Activated CD4-positive, alpha-beta T cell treated with anti-CD3 and anti-CD28 coated beads for 36 hours (primary cell): ENCODE results near the gene TGFBR1. TPM values are rescaled to one million over a fixed set of nuclear protein-coding genes. Genes with fewer than 3 reads are reported as not detected.

Source experiments
- ATAC-seq: fragments of 200-7000 bp; cut with Tn5 transposase; one replicate; pipeline ENCODE4 v1.10.0; 2021; ENCODE audit warnings: mild to moderate bottlenecking, moderate library complexity
- CTCF ChIA-PET: fragments of 350-600 bp; sonication (Branson Sonifier 250); formaldehyde crosslinking; loops from one replicate; lab custom pipeline; 2021; ENCODE audit warnings: antibody characterized with exemption; lab: Charles Lee
- POLR2A ChIA-PET: fragments of 350-600 bp; sonication (Branson Sonifier 250); formaldehyde crosslinking; loops from one replicate; lab custom pipeline; 2021; ENCODE audit warnings: antibody characterized with exemption, inconsistent platforms; lab: Charles Lee
- DNase-seq: peaks from one replicate; pipeline ENCODE4 v3.0.0-alpha.2; 2020
- H3K27ac Mint-ChIP-seq: one replicate; pipeline ENCODE4 v1.8.0; 2021; ENCODE audit warnings: mixed read lengths
- H3K27me3 Mint-ChIP-seq: one replicate; pipeline ENCODE4 v1.8.0; 2021; ENCODE audit warnings: mixed read lengths
- H3K36me3 Mint-ChIP-seq: one replicate; pipeline ENCODE4 v1.8.0; 2021; ENCODE audit warnings: low read depth, mixed read lengths
- H3K4me1 Mint-ChIP-seq: one replicate; pipeline ENCODE4 v1.8.0; 2021; ENCODE audit warnings: mixed read lengths
- H3K4me3 Mint-ChIP-seq: one replicate; pipeline ENCODE4 v1.8.0; 2021; ENCODE audit warnings: mild to moderate bottlenecking, moderate library complexity, mixed read lengths
- H3K9me3 Mint-ChIP-seq: one replicate; pipeline ENCODE4 v1.8.0; 2021; ENCODE audit warnings: low read depth, mixed read lengths
- intact Hi-C, 2 experiments: fragments of 100-400 bp; cut with DNase I in 1 of 2; cut with micrococcal nuclease in 1 of 2; formaldehyde crosslinking; loops; one replicate each; pipeline versions ENCODE4 v1.14.2 to v1.15.1; 2022 to 2024; cut with DNase I, micrococcal nuclease
- total RNA-seq, 2 experiments: library from RNA; stranded (reverse); gene quantifications; one replicate each; pipeline ENCODE4 v1.2.3, GENCODE V29; 2021

The TGFBR1 gene
- total RNA-seq, 2 experiments from 2014 or later: 18.6 to 19.3 TPM

GRCh38 chr9:99180662-99181061 is 75.7 kb downstream of the TGFBR1 start:
- DNase-seq (no peak), ATAC-seq (peak; percentile 9)
- H3K27ac Mint-ChIP-seq: peak overlapping the region; percentile 77
- H3K36me3 Mint-ChIP-seq: no peaks in the 10 kb centered on the region
- no peak overlapping the region for H3K4me3 Mint-ChIP-seq
- intact Hi-C loops: loop anchor here (1.0 to 10.0 kb wide), 6 partner anchors 17 to 1417 kb away; partner anchors contain the start of gene NR4A3 (in 1 of the 2)
- peaks cover 48% of the 10 kb centered on the region for H3K4me1 Mint-ChIP-seq
- no peaks in the 10 kb centered on the region for H3K27me3 Mint-ChIP-seq
- ChIA-PET POLR2A (no interaction called here), CTCF (interaction anchor here (0.6 to 0.8 kb wide), 4 partner anchors 16 to 1195 kb away, joined by 3 read pairs; no protein-coding TSS in a partner anchor)
- H3K9me3 Mint-ChIP-seq: no peaks in the 10 kb centered on the region

GRCh38 chr9:99181206-99181605 is 76.3 kb downstream of the TGFBR1 start:
- DNase-seq (no peak), ATAC-seq (no peak)
- Mint-ChIP-seq H3K4me1 (peaks cover 48% of the 10 kb centered on the region), H3K4me3 (no peak overlapping the region), H3K27ac (peak overlapping the region; percentile 77), H3K36me3 (no peaks in the 10 kb centered on the region), H3K9me3 (no peaks in the 10 kb centered on the region), H3K27me3 (no peaks in the 10 kb centered on the region)
- intact Hi-C loops: loop anchor here (5.0 to 10.0 kb wide), 5 partner anchors 71 to 1416 kb away; partner anchors contain the start of gene NR4A3 (in 1 of the 2)
- CTCF ChIA-PET: interaction anchor here (1.2 to 4.4 kb wide), 4 partner anchors 8 to 51 kb away, joined by 4 to 22 read pairs (median 8); no protein-coding TSS in a partner anchor
- POLR2A ChIA-PET: no interaction called here

GRCh38 chr9:99181621-99182020 is 76.7 kb downstream of the TGFBR1 start:
- intact Hi-C loops: loop anchor here (5.0 to 10.0 kb wide), 5 partner anchors 71 to 1416 kb away; partner anchors contain the start of gene NR4A3 (in 1 of the 2)
- Mint-ChIP-seq H3K4me3 (no peak overlapping the region), H3K36me3 (no peaks in the 10 kb centered on the region), H3K27ac (peak overlapping the region; percentile 77), H3K9me3 (no peaks in the 10 kb centered on the region), H3K4me1 (peaks cover 48% of the 10 kb centered on the region), H3K27me3 (no peaks in the 10 kb centered on the region)
- POLR2A ChIA-PET: no interaction called here
- CTCF ChIA-PET: interaction anchor here (0.7 to 4.4 kb wide), 7 partner anchors 8 to 1143 kb away, joined by 3 to 22 read pairs (median 4); no protein-coding TSS in a partner anchor
- DNase-seq: peak; percentile 36
- peak; percentile 20 for ATAC-seq

DNA sequence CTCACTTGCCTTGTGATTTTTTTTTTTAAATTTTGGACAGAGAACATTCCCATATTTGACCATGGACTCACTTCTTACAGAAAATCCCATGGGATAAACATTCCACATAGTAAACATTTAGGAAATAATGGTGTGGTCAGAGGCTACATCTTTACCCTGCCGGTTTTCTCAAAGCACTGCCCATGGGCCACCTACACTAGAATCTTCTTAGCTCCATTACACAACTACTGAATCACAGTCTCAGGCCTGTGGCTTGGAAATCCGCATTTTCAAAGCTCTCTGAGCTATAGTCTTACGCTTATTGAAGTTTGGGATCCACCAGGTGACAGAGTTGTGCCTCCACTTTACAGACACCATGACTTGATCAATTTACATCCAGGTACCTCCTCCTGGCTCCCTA is 77.4 kb downstream of the TGFBR1 start:
- no peaks in the 10 kb centered on the region for H3K27me3 Mint-ChIP-seq
- CTCF ChIA-PET: interaction anchor here (0.6 to 4.4 kb wide), 12 partner anchors 9 to 1143 kb away, joined by 3 to 22 read pairs (median 4); no protein-coding TSS in a partner anchor
- no peak overlapping the region for H3K4me3 Mint-ChIP-seq
- POLR2A ChIA-PET: no interaction called here
- H3K4me1 Mint-ChIP-seq: peaks cover 49% of the 10 kb centered on the region
- no peak overlapping the region for H3K27ac Mint-ChIP-seq
- ATAC-seq: no peak
- H3K9me3 Mint-ChIP-seq: no peaks in the 10 kb centered on the region
- no peaks in the 10 kb centered on the region for H3K36me3 Mint-ChIP-seq
- no peak for DNase-seq
- intact Hi-C loops: loop anchor here (5.0 to 10.0 kb wide), 5 partner anchors 70 to 1415 kb away; partner anchors contain the start of gene NR4A3 (in 1 of the 2)

GRCh38 chr9:99183616-99184015 is 78.7 kb downstream of the TGFBR1 start:
- ATAC-seq (no peak), DNase-seq (no peak)
- no peaks in the 10 kb centered on the region for H3K36me3 Mint-ChIP-seq
- H3K27ac Mint-ChIP-seq: no peak overlapping the region
- peaks cover 5% of the 10 kb centered on the region for H3K27me3 Mint-ChIP-seq
- POLR2A ChIA-PET: no interaction called here
- CTCF ChIA-PET: interaction anchor here (0.7 to 4.4 kb wide), 9 partner anchors 10 to 1412 kb away, joined by 3 to 22 read pairs (median 3); partner anchors contain the start of gene ALG2
- intact Hi-C loops: loop anchor here (1.0 to 10.0 kb wide), 13 partner anchors 21 to 1414 kb away; partner anchors contain the start of genes NR4A3 (in 2 of the 2) and SEC61B (in 2 of the 2)
- H3K4me3 Mint-ChIP-seq: no peak overlapping the region
- H3K9me3 Mint-ChIP-seq: no peaks in the 10 kb centered on the region
- H3K4me1 Mint-ChIP-seq: peaks cover 49% of the 10 kb centered on the region

- Mint-ChIP-seq H3K9me3 (no peaks in the 10 kb centered on the region), H3K27me3 (peaks cover 6% of the 10 kb centered on the region), H3K27ac (peak overlapping the region; percentile 23), H3K4me3 (no peak overlapping the region), H3K4me1 (peaks cover 48% of the 10 kb centered on the region), H3K36me3 (no peaks in the 10 kb centered on the region)
- CTCF ChIA-PET: interaction anchor here (0.6 to 4.4 kb wide), 25 partner anchors 8 to 672 kb away, joined by 3 to 22 read pairs (median 3); partner anchors contain the start of gene ALG2
- intact Hi-C loops: loop anchor here (1.0 to 10.0 kb wide), 13 partner anchors 21 to 1413 kb away; partner anchors contain the start of genes NR4A3 (in 2 of the 2) and SEC61B (in 2 of the 2)
- DNase-seq (no peak), ATAC-seq (peak; percentile 3)
- POLR2A ChIA-PET: no interaction called here
Measured at GRCh38 chr9:99184110-99184474, 79.2 kb downstream of the TGFBR1 start.

GRCh38 chr9:99184475-99185347 is 79.8 kb downstream of the TGFBR1 start:
- Mint-ChIP-seq H3K4me3 (no peak overlapping the region), H3K4me1 (peaks cover 42% of the 10 kb centered on the region)
- ATAC-seq: peak; percentile 89

DNA sequence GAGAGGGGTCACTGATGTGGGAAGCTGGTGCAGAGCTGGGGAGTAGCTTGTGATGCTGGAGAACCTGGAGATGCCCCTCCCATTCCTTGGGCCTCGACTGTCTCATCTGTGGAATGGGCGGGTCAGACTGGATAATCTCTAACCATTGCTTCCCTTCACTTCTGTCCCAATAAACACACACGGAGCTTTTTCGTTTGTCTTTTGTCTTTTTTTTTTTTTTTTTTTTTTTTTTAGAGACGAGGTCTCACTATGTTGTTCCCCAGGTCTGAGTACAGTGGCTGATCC is 80.4 kb downstream of the TGFBR1 start:
- no peaks in the 10 kb centered on the region for H3K9me3 Mint-ChIP-seq

More at GRCh38 chr9:99184475-99185347, 79.8 kb downstream of the TGFBR1 start:
- Mint-ChIP-seq H3K36me3 (no peaks in the 10 kb centered on the region), H3K27ac (peak overlapping the region; percentile 33), H3K27me3 (peaks cover 6% of the 10 kb centered on the region), H3K9me3 (no peaks in the 10 kb centered on the region)
- ChIA-PET CTCF (interaction anchor here (0.5 to 4.4 kb wide), 42 partner anchors 8 to 1165 kb away, joined by 3 to 22 read pairs (median 3); partner anchors contain the start of gene ALG2), POLR2A (no interaction called here)
- peak; percentile 88 for DNase-seq
- intact Hi-C loops: loop anchor here (1.0 to 10.0 kb wide), 13 partner anchors 22 to 1413 kb away; partner anchors contain the start of genes NR4A3 (in 2 of the 2) and SEC61B (in 2 of the 2)

DNA sequence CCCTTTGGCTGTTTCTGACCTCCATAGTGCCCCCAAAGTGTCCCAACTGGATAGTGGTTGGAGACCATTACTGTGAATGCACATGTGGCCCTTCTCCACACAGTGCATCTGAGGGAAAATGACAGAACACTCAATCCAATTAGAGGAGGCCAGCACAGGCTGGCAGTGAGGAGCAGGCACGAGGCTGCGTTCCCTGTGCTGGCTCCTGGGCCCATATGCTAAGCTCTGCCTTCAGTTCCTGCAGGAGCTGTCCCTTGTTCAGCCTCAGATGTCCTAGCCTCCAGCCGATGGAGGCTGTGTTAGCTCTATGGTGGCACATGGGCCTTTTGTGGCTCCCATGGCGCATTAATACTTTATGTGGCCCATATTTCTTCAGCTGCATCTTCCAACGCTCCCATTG is 81.0 kb downstream of the TGFBR1 start:
- H3K9me3 Mint-ChIP-seq: no peaks in the 10 kb centered on the region
- POLR2A ChIA-PET: no interaction called here
- H3K27me3 Mint-ChIP-seq: peaks cover 7% of the 10 kb centered on the region
- peaks cover 32% of the 10 kb centered on the region for H3K4me1 Mint-ChIP-seq
- intact Hi-C loops: loop anchor here in 1 of 2 experiments (2.0 to 10.0 kb wide), 5 partner anchors 23 to 1249 kb away; no protein-coding TSS in a partner anchor
- DNase-seq (no peak), ATAC-seq (no peak)
- no peak overlapping the region for H3K27ac Mint-ChIP-seq
- no peak overlapping the region for H3K4me3 Mint-ChIP-seq
- CTCF ChIA-PET: interaction anchor here (0.6 to 2.0 kb wide), 10 partner anchors 11 to 825 kb away, joined by 3 to 6 read pairs (median 4); no protein-coding TSS in a partner anchor
- no peaks in the 10 kb centered on the region for H3K36me3 Mint-ChIP-seq

More for the DNA sequence above, 80.4 kb downstream of the TGFBR1 start:
- peaks cover 38% of the 10 kb centered on the region for H3K4me1 Mint-ChIP-seq
- ChIA-PET CTCF (interaction anchor here (0.5 to 4.4 kb wide), 27 partner anchors 9 to 1164 kb away, joined by 3 to 22 read pairs (median 3); partner anchors contain the start of gene ALG2), POLR2A (no interaction called here)
- no peak overlapping the region for H3K4me3 Mint-ChIP-seq
- H3K27me3 Mint-ChIP-seq: peaks cover 6% of the 10 kb centered on the region
- intact Hi-C loops: loop anchor here in 1 of 2 experiments (2.0 to 10.0 kb wide), 5 partner anchors 22 to 1250 kb away; no protein-coding TSS in a partner anchor
- H3K27ac Mint-ChIP-seq: no peak overlapping the region
- DNase-seq (no peak), ATAC-seq (no peak)
- no peaks in the 10 kb centered on the region for H3K36me3 Mint-ChIP-seq

DNA sequence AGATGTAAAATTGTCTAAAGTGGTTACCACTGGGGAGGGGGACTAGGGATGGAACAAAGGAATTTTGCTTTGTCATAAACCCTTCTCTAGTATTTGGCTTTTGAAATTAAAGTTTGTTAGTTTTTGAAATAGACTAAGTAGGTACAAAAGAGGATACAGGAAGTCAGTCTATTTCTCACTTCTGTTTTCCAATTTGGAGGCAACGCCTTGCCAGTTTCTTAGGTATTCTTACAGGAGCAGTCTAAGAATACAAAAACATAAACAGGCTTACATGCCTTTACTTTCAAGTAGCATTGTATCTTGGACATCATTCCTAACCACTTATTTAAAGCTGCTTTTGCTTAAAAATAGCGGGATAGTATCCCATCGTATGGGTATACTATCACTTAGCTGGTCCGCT is 82.4 kb downstream of the TGFBR1 start:
- Mint-ChIP-seq H3K36me3 (no peaks in the 10 kb centered on the region), H3K4me3 (no peak overlapping the region), H3K4me1 (peaks cover 20% of the 10 kb centered on the region), H3K9me3 (no peaks in the 10 kb centered on the region), H3K27ac (no peak overlapping the region), H3K27me3 (peaks cover 11% of the 10 kb centered on the region)
- ChIA-PET CTCF (interaction anchor here (1.5 to 1.7 kb wide), 2 partner anchors 10 to 25 kb away, joined by 5 to 6 read pairs; no protein-coding TSS in a partner anchor), POLR2A (no interaction called here)
- DNase-seq (no peak), ATAC-seq (no peak)
- intact Hi-C loops: loop anchor here in 1 of 2 experiments (10.0 kb wide), 1 partner anchor 1247 kb away; no protein-coding TSS in a partner anchor
